GM21423 (cell line): Measurements from ENCODE around the gene TAF6.

ENCODE experiments used
- ATAC-seq: cut with Tn5 transposase; IDR thresholded peaks from one replicate; pipeline ENCODE4 v1.9.1; 2021; ENCODE audit warnings: mild to moderate bottlenecking, moderate library complexity; ENCODE audit not compliant: unreplicated experiment

The TAF6 gene

GRCh38 chr7:100075418-100075817 lies 43.7 kb downstream of the TAF6 start:
- ATAC-seq, result no peak

- no peak for ATAC-seq
Observed at GRCh38 chr7:100074841-100075240, 44.3 kb downstream of the TAF6 start.

- ATAC-seq, result no peak
Observed at GRCh38 chr7:100072462-100072861, 46.7 kb downstream of the TAF6 start.

GRCh38 chr7:100071018-100071723 lies 48.0 kb downstream of the TAF6 start:
- no peak for ATAC-seq

GRCh38 chr7:100069991-100070390 lies 49.2 kb downstream of the TAF6 start:
- no peak for ATAC-seq

- no peak for ATAC-seq
Observed at GRCh38 chr7:100066953-100067352, 52.2 kb downstream of the TAF6 start.

GRCh38 chr7:100065452-100066186 lies 53.5 kb downstream of the TAF6 start:
- ATAC-seq, result no peak

GRCh38 chr7:100064162-100064561 lies 55.0 kb downstream of the TAF6 start:
- ATAC-seq, result no peak

GRCh38 chr7:100063376-100063775 lies 55.8 kb downstream of the TAF6 start:
- ATAC-seq, result no peak

GRCh38 chr7:100061518-100062193 lies 57.5 kb downstream of the TAF6 start:
- no peak for ATAC-seq

- no peak for ATAC-seq
Observed at GRCh38 chr7:100059251-100059739, 59.9 kb downstream of the TAF6 start.
